Activated CD4-positive, alpha-beta T cell treated with anti-CD3 and anti-CD28 coated beads for 1 hour (primary cell): ENCODE results near the gene SLC10A2.
"Not testable (repeated sequence)": the region's sequence is repeated elsewhere in the genome, so short reads cannot be mapped to it uniquely, and the experiment has no call there.

ENCODE experiments used
- DNase-seq: peaks from one replicate; pipeline ENCODE4 v3.0.0-alpha.2; 2020

SLC10A2 gene

DNA sequence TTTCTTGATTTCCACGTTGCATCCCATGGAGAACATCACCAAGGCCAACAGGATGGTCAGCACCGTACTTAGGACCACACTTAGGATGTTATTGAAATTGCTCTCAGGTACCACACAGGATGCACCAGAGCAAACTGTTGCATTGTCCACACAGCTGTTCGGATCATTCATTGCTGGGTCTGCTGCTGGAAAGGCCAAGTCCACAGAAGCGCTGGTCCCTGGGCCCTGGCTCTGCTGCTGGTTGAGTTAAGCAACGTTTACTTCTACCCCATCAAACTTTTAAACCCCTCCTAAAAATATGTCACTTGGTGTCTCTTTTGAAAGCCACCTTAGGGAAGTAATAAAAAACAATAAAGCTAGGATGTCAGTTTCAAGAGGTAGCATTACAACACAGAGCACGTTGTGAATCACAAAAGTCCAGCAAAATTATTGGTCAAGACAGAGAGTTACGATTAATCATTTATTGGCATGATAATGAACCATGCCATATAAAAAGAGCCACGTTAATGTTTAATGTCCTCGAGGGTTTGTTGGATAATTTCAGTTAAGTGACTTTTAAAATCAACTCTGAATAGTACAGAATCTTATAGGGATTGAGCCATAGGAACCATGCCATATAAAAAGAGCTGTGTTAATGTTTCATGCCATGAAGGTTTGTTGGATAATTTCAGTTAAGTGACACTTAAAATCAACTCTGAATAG is at the start of gene SLC10A2:
Gene SLC10A2, minus strand, starts transcription at position 339 of the 702 bp plus-strand sequence. Its CDS starts 168 bp downstream, at position 171.
- DNase-seq, result no peak

GRCh38 chr13:103107580-103107979 is 41.4 kb upstream of the SLC10A2 start:
- DNase-seq, result no peak

- no peak for DNase-seq
Observed at GRCh38 chr13:103104340-103104739, 38.1 kb upstream of the SLC10A2 start.

DNA sequence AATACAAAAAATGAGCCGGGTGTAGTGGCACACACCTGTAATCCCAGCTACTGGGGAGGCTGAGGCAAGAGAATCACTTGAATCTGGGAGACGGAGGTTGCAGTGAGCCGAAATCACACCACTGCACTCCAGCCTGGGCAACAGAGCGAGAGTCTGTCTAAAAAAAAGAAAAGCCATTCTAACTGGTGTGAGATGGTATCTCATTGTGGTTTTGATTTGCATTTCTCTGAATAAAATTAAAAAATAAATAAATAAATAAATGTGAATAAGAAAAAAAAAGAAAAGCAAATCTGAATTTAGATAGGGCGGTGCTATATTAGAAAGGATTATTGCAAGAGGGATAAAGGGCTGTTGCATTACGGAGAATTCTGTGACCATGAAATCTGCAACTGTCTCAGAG is 37.2 kb upstream of the SLC10A2 start:
- not testable (repeated sequence) for DNase-seq

DNA sequence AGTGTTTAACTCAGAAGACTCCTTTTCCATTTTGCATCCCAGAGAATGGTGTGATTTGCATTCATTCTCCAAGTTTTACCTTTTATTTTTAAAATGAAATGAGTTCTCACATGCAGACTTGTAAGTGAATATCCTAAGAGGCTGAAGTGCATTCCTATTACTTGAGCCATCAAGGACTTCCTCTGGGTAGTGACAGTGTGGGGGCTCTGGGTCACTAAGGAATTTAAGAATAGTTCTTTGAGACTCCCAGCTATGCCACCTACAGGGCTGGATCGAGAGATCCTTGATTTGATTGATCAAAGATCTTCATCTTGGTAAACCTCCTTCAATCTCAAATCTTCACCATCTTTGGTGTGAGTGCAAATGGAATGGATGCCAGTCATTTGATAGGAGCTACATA is 36.3 kb upstream of the SLC10A2 start:
- DNase-seq, result no peak

GRCh38 chr13:103101901-103102300 is 35.7 kb upstream of the SLC10A2 start:
- DNase-seq, result no peak

GRCh38 chr13:103101500-103101899 is 35.3 kb upstream of the SLC10A2 start:
- DNase-seq, result no peak

DNA sequence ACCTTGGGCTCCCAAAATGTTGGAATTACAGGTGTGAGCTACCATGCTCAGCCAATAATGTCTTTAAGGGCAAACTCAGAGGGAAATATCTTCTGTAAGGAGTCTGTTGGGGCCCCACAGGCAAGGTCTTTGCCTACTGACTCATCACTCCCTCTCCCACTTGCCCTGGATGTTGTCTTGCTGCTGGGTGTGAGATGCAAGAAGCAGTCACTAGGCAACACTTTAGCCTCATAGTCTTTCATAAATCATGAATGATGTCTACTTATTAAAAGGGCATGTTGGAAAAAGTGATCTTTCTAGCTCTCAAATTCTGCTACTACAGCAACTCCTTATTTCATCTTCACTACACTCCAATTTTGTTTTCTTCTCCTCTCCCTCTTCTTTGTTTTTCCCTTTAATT is 34.6 kb upstream of the SLC10A2 start:
- no peak for DNase-seq

GRCh38 chr13:103099722-103100293 is 33.6 kb upstream of the SLC10A2 start:
- no peak for DNase-seq

GRCh38 chr13:103098535-103098934 is 32.3 kb upstream of the SLC10A2 start:
- DNase-seq, result no peak

GRCh38 chr13:103097366-103097928 is 31.2 kb upstream of the SLC10A2 start:
- no peak for DNase-seq

- DNase-seq, result not testable (repeated sequence)
Observed at GRCh38 chr13:103093649-103094048, 27.4 kb upstream of the SLC10A2 start.

GRCh38 chr13:103087275-103087674 is 21.1 kb upstream of the SLC10A2 start:
- no peak for DNase-seq

GRCh38 chr13:103081435-103081834 is 15.2 kb upstream of the SLC10A2 start:
- no peak for DNase-seq

DNA sequence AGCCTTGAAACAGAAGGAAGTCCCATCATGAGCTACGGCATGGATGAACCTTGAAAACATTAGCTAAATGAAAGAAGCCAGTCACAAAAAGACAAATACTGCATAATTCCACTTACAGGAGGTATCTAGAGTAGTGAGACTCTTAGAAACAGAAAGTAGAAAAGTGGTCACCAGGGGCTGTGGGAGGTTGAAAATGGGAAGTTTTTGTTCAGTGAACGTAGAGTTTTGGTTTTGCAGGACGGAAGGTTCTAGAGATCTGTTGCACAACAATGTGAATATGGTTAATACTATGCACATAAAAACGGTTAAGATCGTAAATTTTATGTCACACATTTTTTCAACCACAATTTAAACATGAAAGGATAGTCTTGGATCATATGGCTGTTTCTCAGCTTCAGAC is 11.9 kb upstream of the SLC10A2 start:
- DNase-seq, result no peak

DNA sequence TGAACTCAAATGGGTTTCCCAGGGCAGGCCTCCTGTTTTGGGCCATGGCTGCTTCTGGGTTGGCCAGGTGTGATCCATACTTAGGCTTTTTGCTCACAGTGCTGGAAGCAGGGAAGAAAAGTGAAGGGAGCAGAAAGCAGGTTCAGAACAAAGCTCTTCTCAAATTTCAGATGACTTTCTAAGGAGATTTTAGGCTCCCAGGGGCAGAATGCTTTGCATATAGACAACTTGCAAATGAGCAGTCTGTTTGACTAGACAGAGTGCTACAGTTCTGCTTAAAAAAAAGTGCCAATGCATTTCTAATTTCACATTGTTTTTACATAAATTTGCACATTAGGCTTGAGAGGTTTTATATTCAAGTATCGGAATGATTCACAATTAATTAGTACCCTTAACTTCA is 2.6 kb upstream of the SLC10A2 start:
- DNase-seq, result no peak

- DNase-seq, result no peak
Observed at GRCh38 chr13:103067751-103068555, 1.7 kb upstream of the SLC10A2 start.

- DNase-seq, result no peak
Observed at GRCh38 chr13:103066781-103067345, 646 bp upstream of the SLC10A2 start.

DNA sequence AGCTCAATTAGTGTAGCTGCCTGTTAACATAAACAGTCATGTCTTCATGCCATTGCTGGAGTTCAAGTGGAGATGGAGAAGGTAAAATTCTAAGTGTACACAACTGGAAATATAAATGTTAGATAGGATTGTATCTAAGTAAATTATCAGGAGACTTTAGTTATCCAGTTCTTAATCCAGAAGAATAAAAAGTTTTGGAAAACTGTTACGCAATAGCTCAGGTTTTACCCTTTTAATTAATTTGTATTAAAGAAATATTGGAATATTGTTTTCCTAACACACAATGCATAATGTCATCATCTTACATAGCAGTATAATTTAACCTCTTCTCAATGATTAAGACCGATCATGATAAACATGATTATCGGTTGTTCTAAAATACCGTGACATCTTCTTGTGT is 2.8 kb downstream of the SLC10A2 start:
- no peak for DNase-seq

- DNase-seq, result no peak
Observed at GRCh38 chr13:103062079-103062478, 4.1 kb downstream of the SLC10A2 start.

- no peak for DNase-seq
Observed at GRCh38 chr13:103056008-103056407, 10.2 kb downstream of the SLC10A2 start.

- no peak for DNase-seq
Observed at GRCh38 chr13:103055166-103055565, 11.1 kb downstream of the SLC10A2 start.

DNA sequence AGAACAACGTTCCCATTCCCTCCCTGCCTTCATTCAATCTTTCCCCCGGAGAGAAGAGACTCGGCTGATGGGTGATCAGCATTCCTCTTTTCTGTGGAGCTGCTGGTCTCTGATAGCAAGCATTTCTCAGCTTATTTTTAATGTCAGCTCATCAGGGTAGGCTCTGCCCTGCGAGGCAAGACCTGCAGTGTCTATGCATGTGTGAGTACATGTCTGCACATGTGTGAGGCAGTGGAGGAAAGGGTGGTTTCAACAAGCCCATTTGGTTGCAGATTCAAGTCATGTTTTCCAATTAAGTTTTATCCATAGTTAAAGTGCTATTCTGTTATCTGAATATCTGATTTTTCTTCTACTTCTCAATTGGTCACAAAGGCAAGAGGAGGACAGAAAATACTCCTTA is 19.5 kb downstream of the SLC10A2 start:
- no peak for DNase-seq
